OCI-LY7 (cell line): Measurements from ENCODE around the gene C10orf53.

Experiments used
- EZH2phosphoT487 ChIP-seq: fragments of 200-600 bp; sonication (generic); IDR thresholded peaks from 2 replicates; pipeline ENCODE4 v1.6.1; 2018; ENCODE audit warnings: low read depth, borderline replicate concordance, mild to moderate bottlenecking, mixed run types, antibody characterized with exemption, low read length, moderate library complexity, mixed read lengths
- TF ChIP-seq, protein P1 (sequence below): fragments of 200-600 bp; sonication (generic); conservative IDR thresholded peaks from 2 replicates; pipeline ENCODE4 v1.5.1; 2014; ENCODE audit warnings: mild to moderate bottlenecking, antibody characterized with exemption, low read length, moderate library complexity, mixed read lengths

DNA sequence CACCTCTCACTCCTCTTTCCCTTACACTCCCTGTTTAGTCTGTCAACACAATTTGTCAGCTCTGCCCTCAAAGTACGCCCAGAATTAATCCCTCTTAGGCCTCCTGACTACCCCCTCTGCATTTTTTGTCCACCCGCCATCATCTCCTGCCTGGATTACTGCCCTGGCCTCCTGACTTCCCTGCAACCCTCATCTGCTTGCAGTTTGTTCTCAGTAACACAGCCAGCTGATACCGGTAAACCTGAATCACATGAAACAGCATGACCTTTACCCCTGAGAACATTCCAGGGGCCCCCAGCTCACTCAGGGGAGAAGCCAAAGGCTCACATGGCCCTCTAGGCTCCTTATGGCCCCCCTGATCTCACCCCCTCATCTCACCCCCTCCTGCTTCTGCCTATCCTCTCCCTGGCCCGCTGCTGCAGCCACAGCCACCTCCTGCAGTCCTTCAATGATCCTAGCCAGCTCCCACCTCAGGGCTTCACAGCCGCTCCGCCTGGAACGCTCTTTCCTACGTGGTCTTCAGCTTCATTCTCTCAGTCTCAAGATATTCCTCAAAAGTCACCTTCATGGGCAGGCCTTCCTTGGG, 8.9 kb downstream of the C10orf53 start:
- TF ChIP-seq, protein P1, sequence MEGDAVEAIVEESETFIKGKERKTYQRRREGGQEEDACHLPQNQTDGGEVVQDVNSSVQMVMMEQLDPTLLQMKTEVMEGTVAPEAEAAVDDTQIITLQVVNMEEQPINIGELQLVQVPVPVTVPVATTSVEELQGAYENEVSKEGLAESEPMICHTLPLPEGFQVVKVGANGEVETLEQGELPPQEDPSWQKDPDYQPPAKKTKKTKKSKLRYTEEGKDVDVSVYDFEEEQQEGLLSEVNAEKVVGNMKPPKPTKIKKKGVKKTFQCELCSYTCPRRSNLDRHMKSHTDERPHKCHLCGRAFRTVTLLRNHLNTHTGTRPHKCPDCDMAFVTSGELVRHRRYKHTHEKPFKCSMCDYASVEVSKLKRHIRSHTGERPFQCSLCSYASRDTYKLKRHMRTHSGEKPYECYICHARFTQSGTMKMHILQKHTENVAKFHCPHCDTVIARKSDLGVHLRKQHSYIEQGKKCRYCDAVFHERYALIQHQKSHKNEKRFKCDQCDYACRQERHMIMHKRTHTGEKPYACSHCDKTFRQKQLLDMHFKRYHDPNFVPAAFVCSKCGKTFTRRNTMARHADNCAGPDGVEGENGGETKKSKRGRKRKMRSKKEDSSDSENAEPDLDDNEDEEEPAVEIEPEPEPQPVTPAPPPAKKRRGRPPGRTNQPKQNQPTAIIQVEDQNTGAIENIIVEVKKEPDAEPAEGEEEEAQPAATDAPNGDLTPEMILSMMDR = no peak
- TF ChIP-seq EZH2phosphoT487 = no peak
